Measurements from ENCODE around the gene GASK1A. TPM values are rescaled to one million over a fixed set of nuclear protein-coding genes. Genes with fewer than 3 reads are reported as not detected.

Gene GASK1A
- total and polyA plus RNA-seq, 2 donors (not counting 3 experiments of a cell fraction or from before 2014, with no cell fraction given), result 0.04 TPM; not detected in 1

GRCh38 chr3:42961633-42962032, 17.5 kb upstream of the GASK1A start:
- dilution Hi-C loops (cut with MboI; ENCODE audit: extremely low pct_ligation_motif_present, low sequenced_read_pairs), result no loop called here
- intact Hi-C loops (cut with micrococcal nuclease), result loop anchor here (1.0 to 10.0 kb wide), 5 partner anchors 194 to 1237 kb away; partner anchors contain the start of gene SNRK
- peak; percentile 41 to 42 for TF ChIP-seq CTCF (IDR thresholded peaks at IDR 0.05; ENCODE audit: extremely low read depth in 1 of 2, insufficient read depth in 1 of 2, low read depth in 1 of 2, low read length in 2 of 2)
- TF ChIP-seq JUN (IDR thresholded peaks at IDR 0.05; ENCODE audit: borderline replicate concordance, insufficient read depth, insufficient read length, low read depth), result no peak
- H3K4me3 ChIP-seq (replicated peaks in 1 of 3; ENCODE audit: insufficient read depth in 1 of 3, low read depth in 1 of 3, low read length in 3 of 3), result no peak overlapping the region
- no peaks in the 10 kb centered on the region for H3K79me2 ChIP-seq (ENCODE audit: control insufficient read depth, insufficient read depth, low read length)
- BruUV-seq (replicated peaks), result no TSS peak
- H3K27me3 ChIP-seq (ENCODE audit: control insufficient read depth in 2 of 2, insufficient read depth in 2 of 2, low read length in 2 of 2), result peaks cover 3 to 5% of the 10 kb centered on the region in 2 experiments
- FAIRE-seq, result peak; percentile 70
- ChIA-PET POLR2A (no interaction called here), CTCF (interaction anchor here (0.7 to 5.9 kb wide), 61 partner anchors 8 to 1274 kb away, joined by 3 to 115 read pairs (median 4); partner anchors contain the start of gene SNRK)
- no peak overlapping the region for H2AFZ ChIP-seq (ENCODE audit: low read depth, low read length)
- no peaks in the 10 kb centered on the region for H3K4me1 ChIP-seq (ENCODE audit: control insufficient read depth, extremely low read depth, insufficient read depth, low read length)
- H3K9ac ChIP-seq (replicated peaks; ENCODE audit: extremely low read depth, insufficient read depth, low read length), result no peak overlapping the region
- H3K27ac ChIP-seq (ENCODE audit: insufficient read depth, low read depth, low read length), result no peak overlapping the region
- no peaks in the 10 kb centered on the region for H3K9me1 ChIP-seq (replicated peaks; ENCODE audit: control insufficient read depth, extremely low read depth, insufficient read depth, low read length)
- no peaks in the 10 kb centered on the region for H3K36me3 ChIP-seq (ENCODE audit: control insufficient read depth in 2 of 2, extremely low read depth in 1 of 2, insufficient read depth in 2 of 2, low read length in 2 of 2)
- H4K20me1 ChIP-seq (replicated peaks; ENCODE audit: control insufficient read depth, extremely low read depth, insufficient read depth, low read length), result no peaks in the 10 kb centered on the region
- no peaks in the 10 kb centered on the region for H3K9me3 ChIP-seq (replicated peaks; ENCODE audit: control insufficient read depth, insufficient read depth, low read length)
- no peak overlapping the region for H3K4me2 ChIP-seq (ENCODE audit: insufficient read depth, low read length)
- peak; percentile 55 for DNase-seq (ENCODE audit: low read depth, low spot score)

- no TSS peak for BruUV-seq (replicated peaks)
- H3K9me1 ChIP-seq (replicated peaks; ENCODE audit: control insufficient read depth, extremely low read depth, insufficient read depth, low read length), result no peaks in the 10 kb centered on the region
- FAIRE-seq, result no peak
- intact Hi-C loops (cut with micrococcal nuclease) (loop anchor here (10.0 kb wide), 1 partner anchor 322 kb away; the partner anchor contains the start of gene SNRK), dilution Hi-C loops (cut with MboI; ENCODE audit: extremely low pct_ligation_motif_present, low sequenced_read_pairs) (no loop called here)
- H3K27me3 ChIP-seq (ENCODE audit: control insufficient read depth in 2 of 2, insufficient read depth in 2 of 2, low read length in 2 of 2), result peaks cover 3 to 5% of the 10 kb centered on the region in 2 experiments
- no peaks in the 10 kb centered on the region for H3K36me3 ChIP-seq (ENCODE audit: control insufficient read depth in 2 of 2, extremely low read depth in 1 of 2, insufficient read depth in 2 of 2, low read length in 2 of 2)
- no peak for DNase-seq (ENCODE audit: low read depth, low spot score)
- no peak overlapping the region for H3K9ac ChIP-seq (replicated peaks; ENCODE audit: extremely low read depth, insufficient read depth, low read length)
- POLR2A ChIA-PET, result no interaction called here
- H3K9me3 ChIP-seq (replicated peaks; ENCODE audit: control insufficient read depth, insufficient read depth, low read length), result no peaks in the 10 kb centered on the region
- H3K4me1 ChIP-seq (ENCODE audit: control insufficient read depth, extremely low read depth, insufficient read depth, low read length), result no peaks in the 10 kb centered on the region
- no peak overlapping the region for H3K4me2 ChIP-seq (ENCODE audit: insufficient read depth, low read length)
- no peak overlapping the region for H3K27ac ChIP-seq (ENCODE audit: insufficient read depth, low read depth, low read length)
- no peak overlapping the region for H3K4me3 ChIP-seq (replicated peaks in 1 of 3; ENCODE audit: insufficient read depth in 1 of 3, low read depth in 1 of 3, low read length in 3 of 3)
- TF ChIP-seq JUN (IDR thresholded peaks at IDR 0.05; ENCODE audit: borderline replicate concordance, insufficient read depth, insufficient read length, low read depth), result no peak
- TF ChIP-seq EZH2 (IDR thresholded peaks at IDR 0.05; ENCODE audit: borderline replicate concordance, low read depth, low read length, severe bottlenecking), result no peak
- no peak for TF ChIP-seq FOS (IDR thresholded peaks at IDR 0.05; ENCODE audit: borderline replicate concordance, insufficient read depth, low read length)
- no peak for TF ChIP-seq POLR2A (IDR thresholded peaks at IDR 0.05; ENCODE audit: low read depth, low read length)
- no peak overlapping the region for H2AFZ ChIP-seq (ENCODE audit: low read depth, low read length)
- CTCF ChIA-PET, result interaction anchor here (1.6 to 5.9 kb wide), 4 partner anchors 191 to 1236 kb away, joined by 3 to 115 read pairs (median 32); no protein-coding TSS in a partner anchor
- H3K79me2 ChIP-seq (ENCODE audit: control insufficient read depth, insufficient read depth, low read length), result no peaks in the 10 kb centered on the region
- no peaks in the 10 kb centered on the region for H4K20me1 ChIP-seq (replicated peaks; ENCODE audit: control insufficient read depth, extremely low read depth, insufficient read depth, low read length)
These were observed 15.8 kb upstream of the GASK1A start for GRCh38 chr3:42963269-42963668.

Data from endothelial cell of umbilical vein (primary cell).